B cell (primary cell): Measurements from ENCODE around the gene GYS1.

ENCODE experiments used
- EZH2 ChIP-seq: IDR thresholded peaks from 2 replicates; pipeline ENCODE4 v1.6.1; 2012; ENCODE audit warnings: borderline replicate concordance, low read depth, mild to moderate bottlenecking, moderate library complexity, low read length; ENCODE audit not compliant: insufficient read depth, poor library complexity, severe bottlenecking
- TF ChIP-seq, protein P1 (sequence below): fragments of 200-600 bp; IDR thresholded peaks from one replicate; pipeline ENCODE4 v1.8.0; 2022; ENCODE audit warnings: antibody characterized with exemption, mild to moderate bottlenecking

DNA sequence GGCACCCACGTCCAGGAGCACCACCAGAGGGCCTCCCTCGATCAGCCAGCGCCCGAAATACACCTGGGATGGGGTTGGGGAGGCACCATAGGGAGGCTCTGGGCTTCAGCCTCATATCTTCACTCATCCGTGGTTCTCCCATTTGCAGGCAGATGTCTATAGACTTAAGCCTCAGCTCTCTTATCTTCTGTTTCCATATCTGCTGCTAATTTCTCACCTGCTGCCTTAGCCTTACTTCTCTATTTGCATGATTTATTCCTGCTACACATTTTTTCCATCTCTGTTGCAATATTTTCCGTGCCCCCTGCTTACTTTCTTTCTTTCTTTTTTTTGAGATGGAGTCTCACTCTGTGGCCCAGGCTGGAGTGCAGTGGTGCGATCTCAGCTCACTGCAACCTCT, 5.8 kb downstream of the GYS1 start:
- TF ChIP-seq, protein P1, sequence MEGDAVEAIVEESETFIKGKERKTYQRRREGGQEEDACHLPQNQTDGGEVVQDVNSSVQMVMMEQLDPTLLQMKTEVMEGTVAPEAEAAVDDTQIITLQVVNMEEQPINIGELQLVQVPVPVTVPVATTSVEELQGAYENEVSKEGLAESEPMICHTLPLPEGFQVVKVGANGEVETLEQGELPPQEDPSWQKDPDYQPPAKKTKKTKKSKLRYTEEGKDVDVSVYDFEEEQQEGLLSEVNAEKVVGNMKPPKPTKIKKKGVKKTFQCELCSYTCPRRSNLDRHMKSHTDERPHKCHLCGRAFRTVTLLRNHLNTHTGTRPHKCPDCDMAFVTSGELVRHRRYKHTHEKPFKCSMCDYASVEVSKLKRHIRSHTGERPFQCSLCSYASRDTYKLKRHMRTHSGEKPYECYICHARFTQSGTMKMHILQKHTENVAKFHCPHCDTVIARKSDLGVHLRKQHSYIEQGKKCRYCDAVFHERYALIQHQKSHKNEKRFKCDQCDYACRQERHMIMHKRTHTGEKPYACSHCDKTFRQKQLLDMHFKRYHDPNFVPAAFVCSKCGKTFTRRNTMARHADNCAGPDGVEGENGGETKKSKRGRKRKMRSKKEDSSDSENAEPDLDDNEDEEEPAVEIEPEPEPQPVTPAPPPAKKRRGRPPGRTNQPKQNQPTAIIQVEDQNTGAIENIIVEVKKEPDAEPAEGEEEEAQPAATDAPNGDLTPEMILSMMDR = no peak
- no peak for TF ChIP-seq EZH2
